NOMO-1 treated with dmso at 0.1 percent for 144 hours (cell line): Measurements from ENCODE around the gene YJU2.
"Not testable (repeated sequence)": the region's sequence is repeated elsewhere in the genome, so short reads cannot be mapped to it uniquely, and the experiment has no call there.

Experiments
- DNase-seq: peaks from one replicate; lab custom pipeline; 2025; ENCODE audit not compliant: unreplicated experiment; lab: John Stamatoyannopoulos, UW

The YJU2 gene

DNA sequence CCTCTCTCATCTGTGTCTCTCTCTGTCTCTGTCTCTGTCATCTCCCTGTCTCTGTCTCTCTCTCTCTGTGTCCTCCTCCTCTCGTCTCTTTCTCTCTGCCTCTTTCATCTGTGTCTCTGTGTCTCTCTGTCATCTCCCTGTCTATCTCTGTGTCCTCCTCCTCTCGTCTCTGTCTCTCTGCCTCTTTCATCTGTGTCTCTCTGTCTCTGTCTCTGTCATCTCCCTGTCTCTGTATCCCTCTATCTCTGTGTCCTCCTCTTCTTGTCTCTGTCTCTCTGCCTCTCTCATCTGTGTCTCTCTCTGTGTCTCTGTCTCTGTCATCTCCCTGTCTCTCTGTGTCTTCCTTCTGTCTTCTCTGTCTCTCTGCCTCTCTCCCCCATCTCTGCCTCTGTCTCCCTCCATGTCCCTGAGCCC, 18.1 kb upstream of the YJU2 start:
- DNase-seq: no peak

DNA sequence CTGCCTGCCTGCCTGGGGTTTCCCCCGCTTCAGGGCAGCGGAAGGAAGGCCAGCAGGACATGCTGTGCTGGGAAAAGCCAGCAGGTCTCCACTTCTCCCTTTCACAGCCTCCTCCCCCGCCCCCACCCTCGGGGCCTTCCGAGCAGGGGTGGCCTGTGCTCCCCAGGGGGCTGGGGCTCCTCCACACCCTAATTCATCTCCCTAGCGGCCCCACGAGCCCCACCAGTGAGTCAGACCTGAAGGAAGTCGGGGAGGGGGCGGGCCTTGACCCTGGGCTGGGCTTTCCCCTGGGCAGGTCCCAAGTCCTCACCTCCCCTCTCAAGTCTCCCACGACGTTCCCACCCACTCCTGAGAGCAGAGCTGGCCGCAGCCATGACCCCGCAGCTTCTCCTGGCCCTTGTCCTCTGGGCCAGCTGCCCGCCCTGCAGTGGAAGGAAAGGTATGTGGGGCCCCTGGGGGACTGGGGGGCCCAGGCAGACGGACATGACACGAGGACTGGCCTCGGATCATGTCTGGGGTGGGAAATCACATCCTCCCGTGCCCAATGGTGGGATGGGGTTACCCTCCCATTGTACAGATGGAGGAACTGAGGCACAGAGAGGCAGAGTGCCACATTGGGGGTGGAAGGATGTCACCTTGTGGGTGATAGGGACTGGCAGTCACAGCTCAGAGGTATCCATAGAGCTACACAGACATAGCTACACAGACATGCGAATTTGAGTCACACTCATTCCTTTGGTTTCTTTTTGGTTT, 17.5 kb upstream of the YJU2 start, which contains the start of gene EBI3:
Gene EBI3, plus strand, starts transcription at position 345 of the 753 bp plus-strand sequence. Its CDS starts 28 bp downstream, at position 373.
- DNase-seq: no peak

DNA sequence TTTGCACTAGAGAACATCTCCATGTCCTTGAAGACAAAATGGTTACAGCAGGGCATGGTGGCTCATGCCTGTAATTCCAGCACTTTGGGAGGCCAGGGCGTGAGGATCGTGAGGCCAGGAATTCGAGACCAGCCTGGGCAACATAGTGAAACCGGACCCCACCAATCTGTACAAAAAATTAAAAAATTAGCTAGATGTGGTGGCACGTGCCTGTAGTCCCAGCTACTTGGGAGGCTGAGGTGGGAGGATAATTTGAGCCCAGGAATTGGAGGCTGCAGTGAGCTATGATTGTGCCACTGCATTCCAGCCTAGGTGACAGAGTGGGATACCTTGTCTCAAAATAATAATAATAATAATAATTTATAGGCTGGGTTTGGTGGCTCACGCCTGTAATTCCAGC, 16.6 kb upstream of the YJU2 start:
- DNase-seq: not testable (repeated sequence)

DNA sequence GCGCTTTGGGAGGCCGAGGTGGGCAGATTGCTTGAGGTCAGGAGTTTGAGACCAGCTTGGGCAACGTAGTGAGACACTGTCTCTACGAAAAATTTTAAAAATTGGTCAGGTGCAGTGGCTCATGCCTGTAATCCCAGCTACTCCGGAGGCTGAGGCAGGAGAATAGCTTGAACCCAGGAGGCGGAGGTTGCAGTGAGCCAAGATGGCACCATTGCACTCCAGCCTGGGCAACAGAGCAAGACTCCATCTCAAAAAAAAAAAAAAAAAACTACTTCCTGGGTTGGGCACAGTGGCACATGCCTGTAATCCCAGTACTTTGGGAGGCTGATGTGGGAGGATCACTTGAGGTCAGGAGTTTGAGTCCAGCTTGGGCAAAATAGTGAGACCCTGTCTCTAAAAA, 15.4 kb upstream of the YJU2 start:
- DNase-seq: not testable (repeated sequence)

DNA sequence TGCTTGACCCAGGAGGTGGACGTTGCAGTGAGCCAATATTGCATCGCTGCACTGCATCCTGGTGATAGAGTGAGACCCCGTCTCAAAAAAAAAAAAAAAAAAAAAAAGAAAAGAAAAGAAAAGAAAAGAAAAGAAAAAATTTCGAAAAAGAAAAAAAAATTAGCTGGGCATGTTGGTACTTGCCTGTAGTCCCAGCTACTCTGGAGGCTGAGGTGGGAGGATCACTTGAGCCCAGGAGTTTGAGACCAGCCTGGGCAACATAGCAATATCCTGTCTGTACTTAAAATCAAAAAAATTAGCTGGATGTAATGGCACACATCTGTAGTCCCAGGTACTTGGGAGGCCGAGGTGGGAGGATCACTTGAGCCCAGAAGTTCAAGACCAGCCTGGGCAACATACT, 14.7 kb upstream of the YJU2 start:
- DNase-seq: not testable (repeated sequence)

DNA sequence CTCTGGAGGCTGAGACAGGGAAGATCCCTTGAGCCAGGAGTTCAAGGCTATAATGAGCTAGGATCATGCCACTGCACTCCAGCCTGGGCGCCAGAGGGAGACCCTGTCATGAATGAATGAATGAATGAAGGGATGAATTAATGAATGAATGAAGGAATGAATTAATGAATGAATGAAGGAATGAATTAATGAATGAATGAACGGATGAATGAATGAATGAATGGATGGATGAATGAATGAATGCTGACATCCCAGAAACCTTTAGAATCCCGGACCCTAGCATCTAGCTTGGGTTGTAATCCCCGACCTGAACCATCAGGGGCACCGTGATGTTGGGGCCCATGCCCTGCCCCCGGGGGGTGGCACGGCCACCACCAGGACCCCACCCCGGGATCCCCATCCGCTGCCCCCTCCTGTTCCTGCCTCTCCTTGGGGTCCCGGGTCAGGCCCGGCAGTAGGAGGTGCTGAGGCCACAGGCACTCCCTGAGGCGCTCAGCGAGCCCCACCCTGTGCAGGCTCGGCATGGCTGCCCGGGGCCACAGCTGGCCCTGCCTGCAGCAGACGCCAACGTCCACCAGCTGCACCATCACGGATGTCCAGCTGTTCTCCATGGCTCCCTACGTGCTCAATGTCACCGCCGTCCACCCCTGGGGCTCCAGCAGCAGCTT, 14.1 kb upstream of the YJU2 start:
- DNase-seq: no peak

DNA sequence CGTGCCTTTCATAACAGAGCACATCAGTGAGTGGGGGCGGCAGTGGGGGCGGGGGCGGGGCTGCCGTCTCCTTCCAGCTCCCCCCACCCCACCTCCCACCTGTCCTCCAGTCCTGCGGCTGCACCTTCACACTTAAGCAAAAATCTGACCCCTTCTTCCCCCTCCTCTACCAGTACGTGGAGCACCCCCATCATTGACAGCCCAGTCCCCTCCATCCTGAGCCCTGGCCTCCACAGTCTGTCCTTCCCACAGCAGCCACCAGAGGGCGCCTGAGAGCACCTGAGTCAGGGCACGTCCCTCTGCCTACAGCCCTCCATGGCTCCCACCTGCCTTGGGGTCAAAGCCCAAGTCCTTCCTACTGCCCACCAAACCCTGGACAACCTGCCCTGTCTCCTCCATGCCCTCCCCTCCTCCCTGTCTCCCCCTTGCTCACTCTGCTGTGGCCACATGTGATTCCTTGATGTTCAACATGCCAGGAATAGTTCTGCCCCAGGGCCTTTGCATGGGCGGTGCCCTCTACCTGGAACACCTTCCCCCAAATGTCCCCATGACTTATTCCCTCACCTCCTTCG, 13.5 kb upstream of the YJU2 start:
- peak; percentile 12 for DNase-seq

DNA sequence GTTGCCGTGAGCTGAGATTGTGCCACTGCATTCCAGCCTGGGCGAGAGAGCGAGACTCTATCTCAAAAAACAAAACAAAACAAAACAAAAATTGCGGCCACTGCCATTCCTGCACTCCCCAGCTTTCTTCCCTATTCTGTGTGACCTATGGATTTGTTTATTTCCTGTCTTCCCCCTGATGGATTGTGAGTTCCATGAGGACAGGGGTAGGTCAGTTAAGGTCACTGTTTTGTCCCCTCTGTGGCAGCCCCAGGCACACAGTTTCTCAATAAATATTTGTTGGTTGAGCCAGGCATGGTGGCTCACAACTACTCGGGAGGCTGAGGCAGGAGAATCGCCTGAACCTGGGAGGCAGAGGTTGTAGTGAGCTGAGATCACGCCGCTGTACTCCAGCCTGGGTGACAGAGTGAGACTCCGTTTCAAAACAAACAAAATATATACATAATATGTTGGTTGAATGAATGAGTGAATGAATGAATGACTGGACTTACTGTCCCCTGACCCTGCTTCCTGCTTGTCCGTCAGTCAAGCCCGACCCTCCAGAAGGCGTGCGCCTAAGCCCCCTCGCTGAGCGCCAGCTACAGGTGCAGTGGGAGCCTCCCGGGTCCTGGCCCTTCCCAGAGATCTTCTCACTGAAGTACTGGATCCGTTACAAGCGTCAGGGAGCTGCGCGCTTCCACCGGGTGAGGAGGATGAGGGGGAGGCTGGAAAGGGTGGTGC, 12.6 kb upstream of the YJU2 start:
- no peak for DNase-seq

DNA sequence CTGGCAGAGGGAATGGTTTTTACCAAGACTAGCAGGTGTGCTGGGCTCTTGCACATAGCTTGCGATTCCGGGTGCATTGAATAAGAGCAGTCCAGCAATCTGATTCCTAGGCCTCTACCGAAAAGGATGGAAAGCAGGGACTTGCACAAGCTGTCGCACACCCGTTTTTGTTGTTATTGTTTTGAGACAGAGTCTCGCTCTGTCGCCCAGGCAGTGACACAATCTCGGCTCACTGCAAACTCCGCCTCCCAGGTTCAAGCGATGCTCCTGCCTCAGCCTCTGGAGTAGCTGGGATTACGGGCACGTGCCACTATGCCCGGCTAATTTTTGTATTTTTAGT, 12.0 kb upstream of the YJU2 start:
- no peak for DNase-seq

DNA sequence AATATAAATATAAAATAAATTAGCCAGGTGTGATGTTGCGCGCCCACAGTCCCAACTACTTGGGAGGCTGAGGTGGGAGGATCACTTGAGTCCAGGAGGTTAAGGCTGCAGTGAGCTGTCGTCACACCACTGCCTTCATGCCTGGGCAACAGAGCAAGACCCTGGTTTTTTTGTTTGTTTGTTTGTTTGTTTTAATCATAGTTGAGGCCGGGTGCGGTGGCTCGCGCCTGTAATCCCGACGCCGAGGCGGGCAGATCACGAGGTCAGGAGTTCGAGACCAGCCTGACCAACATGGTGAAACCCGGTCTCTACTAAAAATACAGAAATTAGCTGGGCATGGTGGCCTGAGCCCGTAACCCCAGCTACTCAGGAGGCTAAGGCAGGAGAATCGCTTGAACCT, 9.4 kb upstream of the YJU2 start:
- not testable (repeated sequence) for DNase-seq

DNA sequence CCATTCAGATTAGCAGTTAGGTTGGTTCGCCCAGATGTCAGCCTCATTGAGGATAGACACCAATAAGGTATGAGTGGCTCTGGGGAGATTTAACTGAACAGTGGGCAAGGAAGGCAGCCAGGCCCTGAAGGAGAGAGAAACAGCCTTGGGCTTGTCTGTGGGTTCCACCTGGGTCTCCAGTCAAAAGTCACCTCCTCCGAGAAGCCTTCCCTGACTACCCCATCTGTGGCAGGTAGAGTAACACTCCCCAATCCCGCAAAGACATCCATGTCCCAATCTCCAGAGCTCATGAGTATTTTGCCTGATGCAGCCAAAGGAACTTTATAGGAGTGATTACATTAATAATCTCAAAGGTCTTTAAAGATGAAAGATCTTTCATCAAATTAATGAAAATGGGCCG, 8.0 kb upstream of the YJU2 start:
- DNase-seq: no peak

DNA sequence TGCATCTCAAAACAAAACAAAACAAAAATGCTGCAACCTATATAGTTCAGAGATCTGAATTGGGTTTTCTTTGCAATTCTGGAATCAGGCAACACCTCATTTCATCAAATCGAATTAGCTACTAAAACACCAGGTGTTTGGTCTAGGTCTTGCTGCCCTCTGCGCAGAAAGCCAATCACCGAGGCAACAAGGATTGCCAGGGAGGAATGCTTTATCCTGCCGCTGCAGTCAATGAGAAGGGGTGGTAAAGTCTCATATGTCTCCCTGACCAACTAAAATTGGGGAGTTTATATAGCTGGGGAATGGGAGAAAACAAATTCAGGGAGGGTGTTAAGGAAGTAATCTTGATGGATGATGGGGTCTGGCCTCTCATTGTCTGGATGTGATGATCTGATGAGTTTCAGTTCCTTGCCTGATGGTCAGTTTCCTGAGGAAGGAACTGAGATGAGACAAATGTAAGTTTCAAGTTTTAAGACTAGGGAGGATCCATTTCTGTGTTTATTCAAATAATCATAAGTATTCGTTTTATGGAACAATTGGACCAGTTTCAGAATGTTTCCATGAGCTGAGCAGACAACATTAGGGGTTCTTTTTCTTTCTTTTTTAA, 5.0 kb upstream of the YJU2 start:
- no peak for DNase-seq

DNA sequence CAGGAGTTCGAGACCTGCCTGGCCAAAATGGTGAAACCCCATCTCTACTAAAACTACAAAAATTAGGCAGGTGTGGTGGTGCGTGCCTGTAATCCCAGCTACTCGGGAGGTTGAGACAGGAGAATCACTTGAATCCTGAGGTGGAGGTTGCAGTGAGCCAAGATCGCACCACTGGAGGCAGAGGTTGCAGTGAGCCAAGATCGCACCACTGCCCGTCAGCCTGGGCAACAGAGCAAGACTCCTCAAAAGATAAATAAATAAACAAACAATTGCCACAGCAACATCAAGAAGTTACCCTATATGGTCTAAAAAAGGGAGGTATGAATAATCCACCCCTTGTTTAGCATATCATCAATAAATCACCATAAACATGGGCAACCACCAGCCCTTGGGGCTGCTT, 942 bp upstream of the YJU2 start:
- not testable (repeated sequence) for DNase-seq

DNA sequence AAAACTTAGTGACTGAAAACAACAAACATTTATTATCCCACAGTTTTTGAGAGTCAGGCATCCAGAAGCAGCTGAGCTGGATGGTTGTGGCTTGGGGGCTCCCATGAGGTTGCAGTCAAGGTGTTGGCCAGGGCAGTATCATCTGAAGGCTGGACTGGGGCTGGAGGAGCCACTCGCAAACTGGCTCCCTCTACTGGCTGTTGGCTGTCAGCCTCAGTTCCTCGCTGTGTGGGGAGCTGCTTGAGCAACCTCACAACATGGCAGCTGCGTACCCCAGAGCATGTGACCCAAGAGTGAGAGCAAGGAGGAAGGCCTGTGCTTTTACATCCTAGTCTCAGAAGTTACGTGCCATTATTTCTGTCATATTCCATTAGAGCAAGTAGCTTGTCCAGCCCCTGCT, 9.7 kb downstream of the YJU2 start:
- DNase-seq: no peak

DNA sequence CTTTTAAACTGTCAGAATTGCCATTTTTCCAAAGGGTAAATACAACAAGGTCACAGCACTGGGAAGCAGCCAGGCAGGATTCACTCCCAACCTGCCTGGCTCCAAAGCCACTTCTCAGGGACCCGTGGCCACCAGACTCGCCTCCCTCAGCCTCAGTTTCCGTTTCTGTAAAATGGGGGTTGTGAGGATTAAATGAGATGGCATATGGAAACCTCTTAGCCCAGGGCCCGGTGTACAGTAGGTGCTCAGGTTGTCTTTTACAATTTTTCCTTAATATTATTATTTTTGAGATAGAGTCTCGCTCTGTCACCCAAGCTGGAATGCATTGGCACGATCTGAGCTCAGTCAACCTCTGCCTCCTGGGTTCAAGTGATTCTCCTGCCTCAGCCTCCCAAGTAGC, 10.1 kb downstream of the YJU2 start:
- no peak for DNase-seq

DNA sequence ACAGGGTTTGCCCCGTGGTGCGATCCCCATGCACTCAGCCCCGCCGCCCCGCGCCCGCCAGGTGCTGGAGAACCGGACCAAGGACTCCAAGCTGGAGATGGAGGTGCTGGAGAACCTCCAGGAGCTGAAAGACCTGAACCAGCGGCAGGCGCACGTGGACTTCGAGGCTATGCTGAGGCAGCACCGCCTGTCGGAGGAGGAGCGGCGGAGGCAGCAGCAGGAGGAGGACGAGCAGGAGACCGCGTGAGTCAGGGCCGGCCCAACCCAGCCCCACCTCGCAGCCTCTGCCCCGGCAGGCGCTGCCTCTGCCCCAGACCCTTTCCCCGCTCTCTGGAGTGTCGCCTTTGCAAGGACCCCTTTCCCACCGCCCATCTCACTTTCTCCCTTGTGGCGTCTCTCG, 11.3 kb downstream of the YJU2 start:
- no peak for DNase-seq

DNA sequence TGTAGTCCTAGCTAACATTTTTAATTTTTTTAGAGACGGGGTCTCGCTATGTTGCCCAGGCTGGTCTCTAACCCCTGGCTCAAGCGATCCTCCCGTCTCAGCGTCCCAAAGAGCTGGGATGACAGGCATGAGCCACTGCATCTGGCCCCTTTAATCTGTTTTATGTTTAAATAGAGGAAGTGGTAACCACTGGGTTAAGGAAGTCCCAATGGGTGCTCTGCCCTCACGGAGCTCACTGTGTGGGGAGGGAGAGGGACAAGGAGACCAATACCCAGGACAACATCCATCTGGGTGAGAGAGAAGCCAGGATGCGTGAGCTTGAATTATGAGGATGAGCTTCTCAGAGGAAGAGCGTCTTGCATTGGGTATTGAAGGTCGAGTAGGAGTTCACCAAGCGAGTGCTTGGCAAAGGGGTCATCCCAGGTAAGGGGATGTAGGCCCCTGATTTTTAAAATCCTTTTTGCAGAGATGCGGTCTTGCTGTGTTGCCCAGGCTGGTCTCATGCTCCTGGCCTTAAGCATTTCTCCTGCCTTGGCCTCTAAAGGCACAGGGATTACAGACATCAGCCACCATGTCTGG, 13.8 kb downstream of the YJU2 start:
- DNase-seq: peak; percentile 21

DNA sequence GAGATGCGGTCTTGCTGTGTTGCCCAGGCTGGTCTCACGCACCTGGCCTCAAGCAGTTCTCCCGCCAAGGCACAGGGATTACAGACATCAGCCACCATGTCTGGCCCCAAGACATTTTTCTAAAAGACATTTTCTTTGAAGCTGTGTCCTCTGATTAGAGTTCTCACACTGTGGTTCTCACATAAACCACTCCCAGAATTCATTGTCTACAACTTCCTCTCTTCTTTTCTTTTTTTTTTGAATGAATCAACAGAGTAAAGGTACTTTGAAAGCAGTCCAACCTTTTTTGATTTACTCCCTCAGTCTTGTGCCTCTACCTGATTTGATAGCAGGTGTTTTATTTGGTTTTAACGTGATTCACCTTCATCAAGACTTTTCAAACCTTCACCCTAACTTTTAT, 17.9 kb downstream of the YJU2 start:
- no peak for DNase-seq

DNA sequence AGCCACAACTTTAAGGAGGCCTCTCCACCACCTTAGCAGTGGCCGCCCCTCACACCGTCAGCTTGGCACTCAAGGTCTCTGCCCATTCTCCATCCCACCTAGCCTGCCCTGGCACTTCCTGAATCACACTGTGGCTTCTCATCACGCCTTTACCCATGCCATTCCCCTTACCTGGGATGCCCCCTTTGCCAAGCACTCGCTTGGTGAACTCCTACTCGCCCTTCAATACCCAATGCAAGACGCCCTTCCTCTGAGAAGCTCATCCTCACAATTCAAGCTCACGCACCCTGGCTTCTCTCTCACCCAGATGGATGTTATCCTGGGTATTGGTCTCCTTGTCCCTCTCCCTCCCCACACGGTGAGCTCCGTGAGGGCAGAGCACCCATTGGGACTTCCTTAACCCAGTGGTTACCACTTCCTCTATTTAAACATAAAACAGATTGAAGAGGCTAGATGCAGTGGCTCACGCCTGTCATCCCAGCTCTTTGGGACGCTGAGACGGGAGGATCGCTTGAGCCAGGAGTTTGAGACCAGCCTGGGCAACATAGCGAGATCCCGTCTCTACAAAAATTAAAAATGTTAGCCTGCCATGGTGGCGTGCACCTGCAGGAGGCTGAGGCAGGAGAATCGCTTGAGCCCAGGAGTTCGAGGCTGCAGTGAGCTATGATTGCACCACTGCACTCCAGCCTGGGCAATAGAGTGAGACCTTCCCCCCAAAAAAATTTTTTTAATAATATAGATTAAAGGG, 19.5 kb downstream of the YJU2 start:
- no peak for DNase-seq
